Omental fat pad (tissue), 4 donors: Measurements from ENCODE around the gene NRN1L. TPM values are rescaled to one million over a fixed set of nuclear protein-coding genes. Genes with fewer than 3 reads are reported as not detected.
A peak's percentile ranks its signal among the peaks of the same experiment; 100 is the strongest.

Source experiments
- ATAC-seq: fragments of 150-250 bp; one replicate; pipeline ENCODE4 v1.9.1; 2016; ENCODE audit warnings: mild to moderate bottlenecking, moderate library complexity; ENCODE audit not compliant: low FRiP score
- DNase-seq: peaks from one replicate; pipeline ENCODE4 v3.0.0-alpha.2; 2019; ENCODE audit warnings: low spot score
- total RNA-seq, 4 donors: library from RNA; depleted of rRNA; stranded (reverse); fragments of >200 nt; gene quantifications; one replicate each; pipeline ENCODE4 v1.1.0, GENCODE V29; 2016
- TF ChIP-seq, protein P1 (sequence below), 3 donors: fragments of 450-650 bp; IDR thresholded peaks; one replicate each; pipeline ENCODE4 v1.5.1; 2016 to 2017; ENCODE audit warnings: antibody characterized with exemption in 3 of 3, mild to moderate bottlenecking in 3 of 3, moderate library complexity in 2 of 3

Gene NRN1L
- total RNA-seq, 4 donors from 2014 or later, result 3.0 to 5.5 TPM; not detected in 2

- ATAC-seq, result peak; percentile 98
- DNase-seq, result peak; percentile 85
- TF ChIP-seq, protein P1, sequence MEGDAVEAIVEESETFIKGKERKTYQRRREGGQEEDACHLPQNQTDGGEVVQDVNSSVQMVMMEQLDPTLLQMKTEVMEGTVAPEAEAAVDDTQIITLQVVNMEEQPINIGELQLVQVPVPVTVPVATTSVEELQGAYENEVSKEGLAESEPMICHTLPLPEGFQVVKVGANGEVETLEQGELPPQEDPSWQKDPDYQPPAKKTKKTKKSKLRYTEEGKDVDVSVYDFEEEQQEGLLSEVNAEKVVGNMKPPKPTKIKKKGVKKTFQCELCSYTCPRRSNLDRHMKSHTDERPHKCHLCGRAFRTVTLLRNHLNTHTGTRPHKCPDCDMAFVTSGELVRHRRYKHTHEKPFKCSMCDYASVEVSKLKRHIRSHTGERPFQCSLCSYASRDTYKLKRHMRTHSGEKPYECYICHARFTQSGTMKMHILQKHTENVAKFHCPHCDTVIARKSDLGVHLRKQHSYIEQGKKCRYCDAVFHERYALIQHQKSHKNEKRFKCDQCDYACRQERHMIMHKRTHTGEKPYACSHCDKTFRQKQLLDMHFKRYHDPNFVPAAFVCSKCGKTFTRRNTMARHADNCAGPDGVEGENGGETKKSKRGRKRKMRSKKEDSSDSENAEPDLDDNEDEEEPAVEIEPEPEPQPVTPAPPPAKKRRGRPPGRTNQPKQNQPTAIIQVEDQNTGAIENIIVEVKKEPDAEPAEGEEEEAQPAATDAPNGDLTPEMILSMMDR (IDR thresholded peaks at IDR 0.05), result no peak
Observed at GRCh38 chr16:67892899-67893742, 8.4 kb downstream of the NRN1L start, which contains the start of gene PSKH1. TSS of gene PSKH1 (plus strand) at chr16:67893254. CDS start at chr16:67908750, 15,496 bp downstream.

DNA sequence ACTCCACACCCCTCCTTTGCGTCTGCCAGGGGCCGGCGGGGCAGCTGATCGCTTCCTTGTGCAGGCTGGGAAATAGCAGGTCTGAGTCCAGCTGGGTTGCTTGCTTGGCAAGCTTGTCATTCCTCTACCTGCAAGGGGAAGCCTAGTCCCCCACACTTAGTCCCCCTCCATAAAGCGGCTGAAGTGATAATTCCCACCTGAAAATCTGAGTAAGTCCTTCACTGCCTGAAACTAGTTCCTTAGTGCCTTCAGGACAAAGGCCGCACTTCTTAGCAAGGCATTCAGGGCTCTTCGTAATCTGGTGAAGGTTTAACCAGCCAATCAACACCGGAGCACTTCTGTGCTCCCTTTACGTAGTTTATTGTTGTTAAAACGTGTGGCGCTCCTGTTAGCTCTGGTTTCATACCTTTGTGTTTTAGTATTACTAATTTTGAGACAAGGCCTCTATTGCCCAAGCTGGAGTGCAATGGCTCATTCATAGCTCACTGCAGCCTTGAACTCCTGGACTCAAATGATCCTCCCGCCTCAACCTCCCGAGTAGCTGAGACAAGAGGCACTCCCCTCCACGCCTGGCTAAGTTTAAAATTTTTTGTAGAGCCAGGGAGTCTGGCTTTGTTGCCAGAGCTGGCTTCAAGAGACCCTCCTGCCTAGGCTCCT, 9.2 kb downstream of the NRN1L start:
- TF ChIP-seq, protein P1 (IDR thresholded peaks at IDR 0.05), result no peak
- no peak for ATAC-seq
- DNase-seq, result no peak

- DNase-seq (no peak), ATAC-seq (no peak)
- TF ChIP-seq, protein P1 (IDR thresholded peaks at IDR 0.05), result no peak
Observed at GRCh38 chr16:67897231-67897630, 12.5 kb downstream of the NRN1L start.

- TF ChIP-seq, protein P1 (IDR thresholded peaks at IDR 0.05), result no peak
- ATAC-seq, result no peak
- no peak for DNase-seq
Observed at GRCh38 chr16:67901734-67902133, 17.0 kb downstream of the NRN1L start.

GRCh38 chr16:67902831-67903230, 18.1 kb downstream of the NRN1L start:
- DNase-seq (no peak), ATAC-seq (no peak)
- TF ChIP-seq, protein P1 (IDR thresholded peaks at IDR 0.05), result no peak

DNA sequence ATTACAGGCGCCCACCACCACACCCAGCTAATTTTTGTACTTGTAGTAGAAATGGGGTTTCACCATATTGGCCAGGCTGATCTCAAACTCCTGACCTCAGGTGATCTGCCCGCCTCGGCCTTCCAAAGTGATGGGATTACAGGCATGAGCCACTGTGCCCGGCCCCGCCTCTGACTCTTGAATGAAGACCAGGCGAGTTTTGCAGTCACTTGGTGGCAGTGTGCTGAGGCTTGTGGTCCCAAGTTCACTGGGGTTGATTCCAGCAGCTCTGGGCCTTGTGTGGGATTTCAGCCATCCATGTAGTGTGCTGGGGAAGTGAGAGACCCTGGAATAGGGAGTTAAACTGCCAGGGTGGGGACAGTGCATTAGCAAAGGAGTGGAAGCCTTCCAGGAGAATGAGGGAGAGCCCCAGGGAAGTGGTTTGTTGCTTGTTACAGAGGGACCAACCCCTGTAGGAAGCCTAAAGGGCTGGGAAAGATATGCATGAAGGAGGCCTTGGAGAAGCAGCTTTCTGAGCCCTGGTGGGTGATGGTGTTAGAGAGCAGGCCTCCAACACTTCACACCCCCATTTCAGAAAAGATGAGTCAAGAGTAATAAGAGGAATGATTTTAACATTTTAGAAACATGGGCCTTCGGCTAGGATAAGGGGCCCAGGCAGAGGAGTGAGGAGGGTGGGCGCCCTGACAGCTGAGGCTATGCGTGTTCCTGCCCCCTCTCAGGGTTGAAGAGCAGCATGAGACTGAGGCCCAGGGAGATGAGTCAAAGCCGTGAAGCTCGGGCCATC, 22.9 kb downstream of the NRN1L start:
- ATAC-seq (no peak), DNase-seq (no peak)
- TF ChIP-seq, protein P1 (IDR thresholded peaks at IDR 0.05), result no peak
